Measurements from ENCODE around the gene CCNI2.

CCNI2 gene

GRCh38 chr5:132750471-132751230, 3.4 kb downstream of the CCNI2 start:
- Histone ChIP-seq H3K36me3 (ENCODE audit: insufficient read depth, insufficient read length, low read length) (peaks cover 3% of the 10 kb centered on the region), H3K4me3 (ENCODE audit: insufficient read length, low read depth) (no peak overlapping the region), H3K9ac (ENCODE audit: insufficient read length, low read depth) (no peak overlapping the region), H3K27me3 (ENCODE audit: insufficient read depth, insufficient read length) (peaks cover 35% of the 10 kb centered on the region), H3K9me3 (ENCODE audit: insufficient read depth, low read length) (no peaks in the 10 kb centered on the region), H3K4me1 (ENCODE audit: insufficient read depth, insufficient read length) (peaks cover 5% of the 10 kb centered on the region)
- no peak for DNase-seq (ENCODE audit: low read depth, low spot score)
- TF ChIP-seq SUZ12 (IDR thresholded peaks at IDR 0.05; ENCODE audit: extremely low read depth, insufficient read depth, insufficient read length) = no peak
- TF ChIP-seq YY1 (IDR thresholded peaks at IDR 0.05; ENCODE audit: insufficient read depth, insufficient read length) = no peak
- TF ChIP-seq ZNF274 (IDR thresholded peaks at IDR 0.05; ENCODE audit: low read depth, low read length) = no peak

- peaks cover 5% of the 10 kb centered on the region for H3K4me1 ChIP-seq (ENCODE audit: insufficient read depth, insufficient read length)
- no peak overlapping the region for H3K4me3 ChIP-seq (ENCODE audit: insufficient read length, low read depth)
- TF ChIP-seq YY1 (IDR thresholded peaks at IDR 0.05; ENCODE audit: insufficient read depth, insufficient read length) = no peak
- TF ChIP-seq ZNF274 (IDR thresholded peaks at IDR 0.05; ENCODE audit: low read depth, low read length) = no peak
- no peak for TF ChIP-seq SUZ12 (IDR thresholded peaks at IDR 0.05; ENCODE audit: extremely low read depth, insufficient read depth, insufficient read length)
- peaks cover 27% of the 10 kb centered on the region for H3K27me3 ChIP-seq (ENCODE audit: insufficient read depth, insufficient read length)
- H3K9me3 ChIP-seq (ENCODE audit: insufficient read depth, low read length) = no peaks in the 10 kb centered on the region
- no peak for DNase-seq (ENCODE audit: low read depth, low spot score)
- H3K9ac ChIP-seq (ENCODE audit: insufficient read length, low read depth) = no peak overlapping the region
- peaks cover 3% of the 10 kb centered on the region for H3K36me3 ChIP-seq (ENCODE audit: insufficient read depth, insufficient read length, low read length)
Measured at GRCh38 chr5:132751444-132751843, 4.2 kb downstream of the CCNI2 start.

GRCh38 chr5:132751971-132752580, 4.8 kb downstream of the CCNI2 start:
- DNase-seq (ENCODE audit: low read depth, low spot score) = no peak
- Histone ChIP-seq H3K9me3 (ENCODE audit: insufficient read depth, low read length) (no peaks in the 10 kb centered on the region), H3K9ac (ENCODE audit: insufficient read length, low read depth) (no peak overlapping the region), H3K27me3 (ENCODE audit: insufficient read depth, insufficient read length) (peaks cover 21% of the 10 kb centered on the region), H3K36me3 (ENCODE audit: insufficient read depth, insufficient read length, low read length) (peaks cover 3% of the 10 kb centered on the region), H3K4me3 (ENCODE audit: insufficient read length, low read depth) (no peak overlapping the region), H3K4me1 (ENCODE audit: insufficient read depth, insufficient read length) (peaks cover 5% of the 10 kb centered on the region)
- TF ChIP-seq ZNF274 (IDR thresholded peaks at IDR 0.05; ENCODE audit: low read depth, low read length) (no peak), SUZ12 (IDR thresholded peaks at IDR 0.05; ENCODE audit: extremely low read depth, insufficient read depth, insufficient read length) (no peak), YY1 (IDR thresholded peaks at IDR 0.05; ENCODE audit: insufficient read depth, insufficient read length) (no peak)

GRCh38 chr5:132752581-132753125, 5.4 kb downstream of the CCNI2 start:
- H3K4me3 ChIP-seq (ENCODE audit: insufficient read length, low read depth) = no peak overlapping the region
- H3K9me3 ChIP-seq (ENCODE audit: insufficient read depth, low read length) = no peaks in the 10 kb centered on the region
- TF ChIP-seq ZNF274 (IDR thresholded peaks at IDR 0.05; ENCODE audit: low read depth, low read length) = no peak
- peaks cover 5% of the 10 kb centered on the region for H3K4me1 ChIP-seq (ENCODE audit: insufficient read depth, insufficient read length)
- H3K9ac ChIP-seq (ENCODE audit: insufficient read length, low read depth) = no peak overlapping the region
- H3K27me3 ChIP-seq (ENCODE audit: insufficient read depth, insufficient read length) = peaks cover 15% of the 10 kb centered on the region
- H3K36me3 ChIP-seq (ENCODE audit: insufficient read depth, insufficient read length, low read length) = peaks cover 8% of the 10 kb centered on the region
- no peak for DNase-seq (ENCODE audit: low read depth, low spot score)

- DNase-seq (ENCODE audit: low read depth, low spot score) = no peak
- no peaks in the 10 kb centered on the region for H3K9me3 ChIP-seq (ENCODE audit: insufficient read depth, low read length)
- peaks cover 8% of the 10 kb centered on the region for H3K27me3 ChIP-seq (ENCODE audit: insufficient read depth, insufficient read length)
- no peak overlapping the region for H3K4me3 ChIP-seq (ENCODE audit: insufficient read length, low read depth)
- H3K36me3 ChIP-seq (ENCODE audit: insufficient read depth, insufficient read length, low read length) = peaks cover 13% of the 10 kb centered on the region
- no peak overlapping the region for H3K9ac ChIP-seq (ENCODE audit: insufficient read length, low read depth)
- TF ChIP-seq YY1 (IDR thresholded peaks at IDR 0.05; ENCODE audit: insufficient read depth, insufficient read length) (no peak), ZNF274 (IDR thresholded peaks at IDR 0.05; ENCODE audit: low read depth, low read length) (no peak), SUZ12 (IDR thresholded peaks at IDR 0.05; ENCODE audit: extremely low read depth, insufficient read depth, insufficient read length) (no peak)
- H3K4me1 ChIP-seq (ENCODE audit: insufficient read depth, insufficient read length) = peaks cover 5% of the 10 kb centered on the region
Measured at GRCh38 chr5:132753135-132753987, 6.1 kb downstream of the CCNI2 start.

- DNase-seq (ENCODE audit: low read depth, low spot score) = no peak
- no peak overlapping the region for H3K9ac ChIP-seq (ENCODE audit: insufficient read length, low read depth)
- TF ChIP-seq YY1 (IDR thresholded peaks at IDR 0.05; ENCODE audit: insufficient read depth, insufficient read length) (no peak), SUZ12 (IDR thresholded peaks at IDR 0.05; ENCODE audit: extremely low read depth, insufficient read depth, insufficient read length) (no peak), ZNF274 (IDR thresholded peaks at IDR 0.05; ENCODE audit: low read depth, low read length) (no peak)
- H3K4me1 ChIP-seq (ENCODE audit: insufficient read depth, insufficient read length) = peaks cover 5% of the 10 kb centered on the region
- peaks cover 4% of the 10 kb centered on the region for H3K27me3 ChIP-seq (ENCODE audit: insufficient read depth, insufficient read length)
- peaks cover 20% of the 10 kb centered on the region for H3K36me3 ChIP-seq (ENCODE audit: insufficient read depth, insufficient read length, low read length)
- H3K9me3 ChIP-seq (ENCODE audit: insufficient read depth, low read length) = no peaks in the 10 kb centered on the region
- H3K4me3 ChIP-seq (ENCODE audit: insufficient read length, low read depth) = no peak overlapping the region
Measured at GRCh38 chr5:132754111-132754510, 6.9 kb downstream of the CCNI2 start.
